Heart left ventricle (tissue), 16 donors: Measurements from ENCODE around the gene PLXNB3. TPM values are rescaled to one million over a fixed set of nuclear protein-coding genes. Genes with fewer than 3 reads are reported as not detected.

Experiments
- ATAC-seq, 4 donors: fragments of 200-7000 bp; cut with Tn5 transposase; one replicate each; pipeline ENCODE4 v1.9.1; 2020 to 2022; ENCODE audit warnings: moderate library complexity in 4 of 4, mild to moderate bottlenecking in 3 of 4, moderate number of reproducible peaks in 1 of 4
- DNase-seq, 5 donors: peaks; one replicate each; pipeline ENCODE4 v3.0.0-alpha.2; 2020
- H3K27ac ChIP-seq, 12 donors: fragments of 200-600 bp; sonication (generic) in 4 of 12; one replicate each; pipeline versions ENCODE4 v1.5.0 to v1.8.0; 2016 to 2022; ENCODE audit warnings: mild to moderate bottlenecking in 2 of 12
- H3K27me3 ChIP-seq, 9 donors: fragments of 200-600 bp; sonication (generic) in 2 of 9; one replicate each; pipeline versions ENCODE4 v1.5.1 to v1.8.0; 2016 to 2022; ENCODE audit warnings: mild to moderate bottlenecking in 3 of 9
- H3K36me3 ChIP-seq, 9 donors: fragments of 200-600 bp; sonication (generic) in 2 of 9; one replicate each; pipeline versions ENCODE4 v1.5.0 to v1.8.0; 2018 to 2022; ENCODE audit warnings: mild to moderate bottlenecking in 2 of 9
- H3K4me1 ChIP-seq, 12 donors: fragments of 200-600 bp; sonication (generic) in 4 of 12; one replicate each; pipeline versions ENCODE4 v1.5.0 to v1.8.0; 2016 to 2022; ENCODE audit warnings: mild to moderate bottlenecking in 3 of 12
- H3K4me3 ChIP-seq, 12 donors: fragments of 200-600 bp; sonication (generic) in 4 of 12; one replicate each; pipeline versions ENCODE4 v1.5.0 to v1.8.0; 2017 to 2022; ENCODE audit warnings: mild to moderate bottlenecking in 9 of 12, moderate library complexity in 4 of 12
- H3K9me3 ChIP-seq, 12 donors: fragments of 200-600 bp; sonication (generic) in 4 of 12; one replicate each; pipeline versions ENCODE4 v1.5.0 to v1.8.0; 2016 to 2022; ENCODE audit warnings: mild to moderate bottlenecking in 1 of 12
- CTCF ChIP-seq, 12 donors: fragments of 200-600 bp; sonication (generic) in 4 of 12; IDR thresholded peaks; one replicate each; pipeline versions ENCODE4 v1.5.0 to v1.8.0; 2018 to 2022; ENCODE audit warnings: antibody characterized with exemption in 12 of 12, mild to moderate bottlenecking in 5 of 12
- POLR2A ChIP-seq, 2 donors: fragments of 450-650 bp; IDR thresholded peaks; one replicate each; pipeline ENCODE4 v1.6.1; 2017; ENCODE audit warnings: antibody characterized with exemption in 2 of 2, mild to moderate bottlenecking in 2 of 2, moderate library complexity in 2 of 2
- WGBS, 4 donors: extraction: QIAGEN DNeasy Blood & Tissue Kit in 2 of 4; methylation state at CpG; one replicate each; pipeline versions ENCODE4 v1.1.5 to v1.1.7; 2013 to 2018; 5-methylcytosine and 5-hydroxymethylcytosine counted together
- intact Hi-C, 10 donors: fragments of 100-400 bp; cut with DNase I; formaldehyde crosslinking; loops; one replicate each; pipeline versions ENCODE4 v1.11.1 to v1.14.2; 2022
- polyA plus RNA-seq, 2 donors: library from polyadenylated mRNA; stranded (reverse); fragments of 200-250 nt; gene quantifications; one replicate each; pipeline ENCODE4 v1.2.3, GENCODE V29; 2013
- total RNA-seq, 9 donors: library from RNA; depleted of rRNA in 2 of 9; stranded (reverse); fragments of >200 nt in 2 of 9; fragmentation: NEBNext Ultra II Directional in 3 of 9; extraction: Animal tissue kit (Norgen Biotek cat#: 25700) in 3 of 9; gene quantifications; one replicate each; pipeline versions ENCODE4 v1.1.0 to v1.2.4, GENCODE V29; 2016 to 2023
- donor health status: ischemic (EF 13 %, LVEDD 7.1; RV severe dilation, severe dysfunction).
- donor health status: healthy with polysubstance abuse.
- donor health status: DM: no; HTN: yes; CAD: no.
- donor health status: DM: no; HTN: no; CAD: no.
- donor health status: ischemic (EF 25% LVEDD 6.9; RV normal size, moderate dysfunction).
- donor health status: ischemic (EF 25% LVEDD 5.7; RV mildly dilated, moderate dysfunction).
- donor health status: healthy.
- donor health status: DM: yes; HTN: yes; CAD: no.
- donor health status: ischemic (EF 35%, LVEDD 5.7; RV mildly dilated, moderate dysfunction).
- donor health status: nonischemic (EF 11% LVEDD 7.7; RV severe dilation, severe dysfunction).
- donor health status: DM: yes; HTN: yes; CAD: no.
- donor health status: PGD.
- donor health status: ischemic (EF 29% LVEDD 5.4; RV normal size, mild dysfunction).
- donor health status: nonischemic (EF 23%, LVEDD 6.1; RV moderate dilation, normal function).

The PLXNB3 gene
- total and polyA plus RNA-seq, 11 donors = 0.51 to 8.6 (median 2.8) TPM

GRCh38 chrX:153734871-153735270, 29.2 kb upstream of the PLXNB3 start:
- WGBS, 4 donors = 75 to 94% (median 89%) methylated on average over 2 of the region's 2 CpGs
- intact Hi-C loops = no loop called here

GRCh38 chrX:153735274-153735673, 28.8 kb upstream of the PLXNB3 start:
- 82 to 88% (median 85%) methylated on average over 9 of the region's 9 CpGs for WGBS, 4 donors
- Histone ChIP-seq H3K36me3 (peaks cover 0 to 18% (median 5%) of the 10 kb centered on the region in 9 donors), H3K4me3 (no peak overlapping the region), H3K27ac (no peak overlapping the region), H3K27me3 (peaks cover 0 to 3% (median 0%) of the 10 kb centered on the region in 9 donors), H3K4me1 (no peaks in the 10 kb centered on the region), H3K9me3 (peaks cover 0 to 12% (median 0%) of the 10 kb centered on the region in 12 donors)
- DNase-seq (no peak), ATAC-seq (no peak)
- no peak for TF ChIP-seq CTCF (IDR thresholded peaks at IDR 0.05)
- no peak for TF ChIP-seq POLR2A (IDR thresholded peaks at IDR 0.05)
- intact Hi-C loops = no loop called here

More at GRCh38 chrX:153734871-153735270, 29.2 kb upstream of the PLXNB3 start:
- TF ChIP-seq POLR2A (IDR thresholded peaks at IDR 0.05) = no peak
- Histone ChIP-seq H3K27ac (no peak overlapping the region), H3K4me3 (no peak overlapping the region), H3K36me3 (peaks cover 0 to 16% (median 6%) of the 10 kb centered on the region in 9 donors), H3K4me1 (no peaks in the 10 kb centered on the region), H3K27me3 (peaks cover 0 to 3% (median 0%) of the 10 kb centered on the region in 9 donors), H3K9me3 (peaks cover 0 to 14% (median 0%) of the 10 kb centered on the region in 12 donors)
- DNase-seq (no peak), ATAC-seq (no peak)

GRCh38 chrX:153736071-153736820, 27.8 kb upstream of the PLXNB3 start:
- DNase-seq = no peak
- 86 to 92% (median 90%) methylated on average over 25 to 30 of the region's 30 CpGs for WGBS, 4 donors
- TF ChIP-seq POLR2A (IDR thresholded peaks at IDR 0.05) (no peak), CTCF (IDR thresholded peaks at IDR 0.05) (no peak)

GRCh38 chrX:153736871-153737441, 27.1 kb upstream of the PLXNB3 start:
- Histone ChIP-seq H3K36me3 (peaks cover 0 to 18% (median 5%) of the 10 kb centered on the region in 9 donors), H3K27me3 (peaks cover 0 to 3% (median 0%) of the 10 kb centered on the region in 9 donors), H3K4me1 (no peaks in the 10 kb centered on the region), H3K9me3 (peaks cover 0 to 6% (median 0%) of the 10 kb centered on the region in 12 donors), H3K27ac (no peak overlapping the region), H3K4me3 (no peak overlapping the region)
- intact Hi-C loops = no loop called here
- ATAC-seq = no peak
- 73 to 94% (median 84%) methylated on average over 9 to 15 of the region's 15 CpGs for WGBS, 4 donors
- TF ChIP-seq CTCF (IDR thresholded peaks at IDR 0.05) = no peak
- TF ChIP-seq POLR2A (IDR thresholded peaks at IDR 0.05) = no peak
- DNase-seq = no peak

More at GRCh38 chrX:153736071-153736820, 27.8 kb upstream of the PLXNB3 start:
- H3K36me3 ChIP-seq = peaks cover 0 to 18% (median 5%) of the 10 kb centered on the region in 9 donors
- no peak overlapping the region for H3K4me3 ChIP-seq
- ATAC-seq = no peak
- H3K9me3 ChIP-seq = peaks cover 0 to 10% (median 0%) of the 10 kb centered on the region in 12 donors
- H3K4me1 ChIP-seq = no peaks in the 10 kb centered on the region
- H3K27me3 ChIP-seq = peaks cover 0 to 3% (median 0%) of the 10 kb centered on the region in 9 donors
- H3K27ac ChIP-seq = no peak overlapping the region
- intact Hi-C loops = no loop called here
